Measurements from ENCODE around the gene RPL39L. TPM values are rescaled to one million over a fixed set of nuclear protein-coding genes. Genes with fewer than 3 reads are reported as not detected.
A peak's percentile ranks its signal among the peaks of the same experiment; 100 is the strongest.

RPL39L gene
- total RNA-seq, 4 donors from 2014 or later = 2.4 to 18.6 (median 12.4) TPM

GRCh38 chr3:187085933-187086332, 53.4 kb downstream of the RPL39L start:
- DNase-seq = no peak
- H3K36me3 ChIP-seq = no peaks in the 10 kb centered on the region
- no peak overlapping the region for H3K27ac ChIP-seq
- peaks cover 0 to 11% (median 0%) of the 10 kb centered on the region in 3 donors for H3K4me1 ChIP-seq
- no peaks in the 10 kb centered on the region for H3K27me3 ChIP-seq
- H3K9me3 ChIP-seq = peaks cover 0 to 16% (median 5%) of the 10 kb centered on the region in 3 donors
- TF ChIP-seq CTCF (IDR thresholded peaks at IDR 0.05) (no peak), POLR2A (IDR thresholded peaks at IDR 0.05) (no peak)
- no peak overlapping the region for H3K4me3 ChIP-seq
- intact Hi-C loops (cut with DNase I) = no loop called here
- 84 to 93% methylated on average over 1 of the region's 1 CpG for WGBS, 2 donors

GRCh38 chr3:187085021-187085666, 54.2 kb downstream of the RPL39L start:
- H3K36me3 ChIP-seq = no peaks in the 10 kb centered on the region
- whole genome bisulfite sequencing, 2 donors = 74 to 86% methylated on average over 4 to 5 of the region's 5 CpGs
- intact Hi-C loops (cut with DNase I) = no loop called here
- no peak for DNase-seq
- no peak for TF ChIP-seq CTCF (IDR thresholded peaks at IDR 0.05)
- no peak for TF ChIP-seq POLR2A (IDR thresholded peaks at IDR 0.05)
- peaks cover 0 to 11% (median 0%) of the 10 kb centered on the region in 3 donors for H3K4me1 ChIP-seq
- H3K9me3 ChIP-seq = peaks cover 0 to 16% (median 5%) of the 10 kb centered on the region in 3 donors
- no peaks in the 10 kb centered on the region for H3K27me3 ChIP-seq
- H3K27ac ChIP-seq = peak overlapping the region in 1 of 4 donors; percentile 27
- no peak overlapping the region for H3K4me3 ChIP-seq

GRCh38 chr3:187084580-187084979, 54.7 kb downstream of the RPL39L start:
- Histone ChIP-seq H3K9me3 (peaks cover 0 to 16% (median 5%) of the 10 kb centered on the region in 3 donors), H3K4me3 (no peak overlapping the region), H3K27ac (no peak overlapping the region), H3K27me3 (no peaks in the 10 kb centered on the region), H3K36me3 (no peaks in the 10 kb centered on the region), H3K4me1 (peaks cover 0 to 11% (median 0%) of the 10 kb centered on the region in 3 donors)
- TF ChIP-seq CTCF (IDR thresholded peaks at IDR 0.05) (no peak), POLR2A (IDR thresholded peaks at IDR 0.05) (no peak)
- DNase-seq = no peak
- WGBS, 2 donors = 48 to 56% methylated on average over 2 of the region's 2 CpGs
- intact Hi-C loops (cut with DNase I) = no loop called here

GRCh38 chr3:187084126-187084525, 55.2 kb downstream of the RPL39L start:
- WGBS, 2 donors = 61 to 64% methylated on average over 5 of the region's 5 CpGs
- TF ChIP-seq POLR2A (IDR thresholded peaks at IDR 0.05) = no peak
- no peak for TF ChIP-seq CTCF (IDR thresholded peaks at IDR 0.05)
- no peak for DNase-seq
- intact Hi-C loops (cut with DNase I) = no loop called here
- Histone ChIP-seq H3K4me3 (no peak overlapping the region), H3K4me1 (peaks cover 0 to 11% (median 0%) of the 10 kb centered on the region in 3 donors), H3K36me3 (no peaks in the 10 kb centered on the region), H3K27me3 (no peaks in the 10 kb centered on the region), H3K9me3 (peaks cover 0 to 16% (median 5%) of the 10 kb centered on the region in 3 donors), H3K27ac (peak overlapping the region in 1 of 4 donors; percentile 13)

- 83 to 94% methylated on average over 3 of the region's 6 CpGs for WGBS, 2 donors
- Histone ChIP-seq H3K9me3 (peaks cover 0 to 10% (median 5%) of the 10 kb centered on the region in 3 donors), H3K27ac (no peak overlapping the region), H3K27me3 (no peaks in the 10 kb centered on the region), H3K4me3 (no peak overlapping the region), H3K36me3 (peaks cover 0 to 1% (median 0%) of the 10 kb centered on the region in 3 donors), H3K4me1 (peaks cover 0 to 11% (median 0%) of the 10 kb centered on the region in 3 donors)
- no peak for TF ChIP-seq POLR2A (IDR thresholded peaks at IDR 0.05)
- no peak for TF ChIP-seq CTCF (IDR thresholded peaks at IDR 0.05)
- intact Hi-C loops (cut with DNase I) = no loop called here
- no peak for DNase-seq
These were observed 56.4 kb downstream of the RPL39L start for GRCh38 chr3:187082758-187083375.
